ENCODE results near the gene SDR42E1.

- no peak for TF ChIP-seq POLR2A (IDR thresholded peaks at IDR 0.05)
- no peak for TF ChIP-seq CTCF (IDR thresholded peaks at IDR 0.05)
These were observed 4.1 kb downstream of the SDR42E1 start for GRCh38 chr16:82007189-82007588.
